DND-41 (cell line): ENCODE measurements around the gene PPM1F.
A peak's percentile ranks its signal among the peaks of the same experiment; 100 is the strongest.

Source experiments
- ATAC-seq: fragments of 200-7000 bp; cut with Tn5 transposase; 3 replicates; pipeline ENCODE4 v1.9.1; 2021; ENCODE audit warnings: low read depth; ENCODE audit not compliant: insufficient read depth
- DNase-seq: peaks from one replicate; pipeline ENCODE4 v3.0.0-alpha.2; 2020
- H2AFZ ChIP-seq: 2 replicates; pipeline ENCODE4 v1.6.0; 2012; ENCODE audit warnings: low read depth, low read length
- H3K27ac ChIP-seq: 2 replicates; pipeline ENCODE4 v1.5.1; 2012; ENCODE audit warnings: low read length, inconsistent platforms
- H3K27me3 ChIP-seq: fragments of 200-600 bp; sonication (generic); 2 replicates; pipeline ENCODE4 v1.6.0; 2012; ENCODE audit warnings: low read length, mild to moderate bottlenecking, inconsistent platforms; ENCODE audit not compliant: insufficient read depth, poor library complexity
- H3K36me3 ChIP-seq: 2 replicates; pipeline ENCODE4 v1.5.1; 2012; ENCODE audit warnings: low read length, inconsistent platforms; ENCODE audit not compliant: insufficient read depth
- H3K4me1 ChIP-seq: 2 replicates; pipeline ENCODE4 v1.5.1; 2012; ENCODE audit warnings: mild to moderate bottlenecking, low read length; ENCODE audit not compliant: insufficient read depth
- H3K4me2 ChIP-seq: 2 replicates; pipeline ENCODE4 v1.6.0; 2012; ENCODE audit warnings: mild to moderate bottlenecking, moderate library complexity, low read length, inconsistent platforms; ENCODE audit not compliant: insufficient read depth
- H3K4me3 ChIP-seq, 2 experiments: fragments of 200-600 bp in 1 of 2; shearing (Covaris generic) in 1 of 2; 2 replicates each; pipeline ENCODE4 v1.5.1; 2012 to 2016; ENCODE audit warnings: inconsistent platforms in 2 of 2, low read length in 2 of 2, mild to moderate bottlenecking in 2 of 2, low read depth in 1 of 2, moderate library complexity in 1 of 2
- H3K79me2 ChIP-seq: 2 replicates; pipeline ENCODE4 v1.6.0; 2012; ENCODE audit warnings: low read length, inconsistent platforms; ENCODE audit not compliant: insufficient read depth
- H3K9ac ChIP-seq: 2 replicates; pipeline ENCODE4 v1.6.0; 2012; ENCODE audit warnings: low read depth, mild to moderate bottlenecking, inconsistent platforms, low read length, moderate library complexity
- H3K9me3 ChIP-seq: 2 replicates; pipeline ENCODE4 v1.5.1; 2012; ENCODE audit warnings: low read length, moderate library complexity, mild to moderate bottlenecking, inconsistent platforms; ENCODE audit not compliant: insufficient read depth, severe bottlenecking
- H4K20me1 ChIP-seq: 2 replicates; pipeline ENCODE4 v1.6.0; 2012; ENCODE audit warnings: low read length; ENCODE audit not compliant: insufficient read depth
- EZH2 ChIP-seq: IDR thresholded peaks from 3 replicates; pipeline ENCODE4 v1.6.1; 2012; ENCODE audit warnings: borderline replicate concordance, low read depth, mild to moderate bottlenecking, moderate library complexity, low read length, inconsistent platforms; ENCODE audit not compliant: severe bottlenecking
- TF ChIP-seq, protein P1 (sequence below): IDR thresholded peaks from 2 replicates; pipeline ENCODE4 v1.5.1; 2012; ENCODE audit warnings: borderline replicate concordance, low read length, moderate library complexity, mild to moderate bottlenecking; ENCODE audit not compliant: poor library complexity, severe bottlenecking; ENCODE audit errors: extremely low read depth

The PPM1F gene

GRCh38 chr22:21927174-21927823 lies 25.3 kb downstream of the PPM1F start:
- Histone ChIP-seq H3K27me3 (no peaks in the 10 kb centered on the region), H4K20me1 (no peaks in the 10 kb centered on the region), H3K27ac (no peak overlapping the region), H3K36me3 (peaks cover 25% of the 10 kb centered on the region), H3K9me3 (no peaks in the 10 kb centered on the region), H3K4me1 (no peaks in the 10 kb centered on the region), H3K4me3 (no peak overlapping the region), H3K4me2 (no peak overlapping the region), H3K79me2 (no peaks in the 10 kb centered on the region), H2AFZ (no peak overlapping the region), H3K9ac (no peak overlapping the region)
- peak; percentile 33; the same call in 1 of the 3 replicates for ATAC-seq
- TF ChIP-seq, protein P1, sequence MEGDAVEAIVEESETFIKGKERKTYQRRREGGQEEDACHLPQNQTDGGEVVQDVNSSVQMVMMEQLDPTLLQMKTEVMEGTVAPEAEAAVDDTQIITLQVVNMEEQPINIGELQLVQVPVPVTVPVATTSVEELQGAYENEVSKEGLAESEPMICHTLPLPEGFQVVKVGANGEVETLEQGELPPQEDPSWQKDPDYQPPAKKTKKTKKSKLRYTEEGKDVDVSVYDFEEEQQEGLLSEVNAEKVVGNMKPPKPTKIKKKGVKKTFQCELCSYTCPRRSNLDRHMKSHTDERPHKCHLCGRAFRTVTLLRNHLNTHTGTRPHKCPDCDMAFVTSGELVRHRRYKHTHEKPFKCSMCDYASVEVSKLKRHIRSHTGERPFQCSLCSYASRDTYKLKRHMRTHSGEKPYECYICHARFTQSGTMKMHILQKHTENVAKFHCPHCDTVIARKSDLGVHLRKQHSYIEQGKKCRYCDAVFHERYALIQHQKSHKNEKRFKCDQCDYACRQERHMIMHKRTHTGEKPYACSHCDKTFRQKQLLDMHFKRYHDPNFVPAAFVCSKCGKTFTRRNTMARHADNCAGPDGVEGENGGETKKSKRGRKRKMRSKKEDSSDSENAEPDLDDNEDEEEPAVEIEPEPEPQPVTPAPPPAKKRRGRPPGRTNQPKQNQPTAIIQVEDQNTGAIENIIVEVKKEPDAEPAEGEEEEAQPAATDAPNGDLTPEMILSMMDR: no peak
- no peak for DNase-seq

GRCh38 chr22:21926728-21927127 lies 25.9 kb downstream of the PPM1F start:
- Histone ChIP-seq H3K4me3 (no peak overlapping the region), H3K4me1 (no peaks in the 10 kb centered on the region), H3K36me3 (peaks cover 21% of the 10 kb centered on the region), H3K9ac (no peak overlapping the region), H2AFZ (no peak overlapping the region), H3K27me3 (no peaks in the 10 kb centered on the region), H4K20me1 (no peaks in the 10 kb centered on the region), H3K4me2 (no peak overlapping the region), H3K79me2 (no peaks in the 10 kb centered on the region), H3K9me3 (no peaks in the 10 kb centered on the region), H3K27ac (no peak overlapping the region)
- DNase-seq: no peak
- TF ChIP-seq EZH2: no peak
- TF ChIP-seq, protein P1: no peak
- no peak for ATAC-seq

GRCh38 chr22:21923163-21923561 lies 29.5 kb downstream of the PPM1F start:
- Histone ChIP-seq H3K4me1 (no peaks in the 10 kb centered on the region), H3K9ac (no peak overlapping the region), H3K4me2 (no peak overlapping the region), H3K79me2 (no peaks in the 10 kb centered on the region), H3K9me3 (no peaks in the 10 kb centered on the region), H4K20me1 (no peaks in the 10 kb centered on the region), H3K27ac (no peak overlapping the region), H2AFZ (no peak overlapping the region), H3K4me3 (no peak overlapping the region), H3K36me3 (no peaks in the 10 kb centered on the region; the same call in 1 of the 2 replicates), H3K27me3 (no peaks in the 10 kb centered on the region)
- ATAC-seq (no peak), DNase-seq (no peak)
- no peak for TF ChIP-seq EZH2
- TF ChIP-seq, protein P1: no peak
